GM21360 (cell line): ENCODE results near the gene ZCRB1.
A peak's percentile ranks its signal among the peaks of the same experiment; 100 is the strongest.
"Not testable (repeated sequence)": the region's sequence is repeated elsewhere in the genome, so short reads cannot be mapped to it uniquely, and the experiment has no call there.

Experiments
- ATAC-seq: cut with Tn5 transposase; IDR thresholded peaks from one replicate; pipeline ENCODE4 v1.9.1; 2021; ENCODE audit warnings: mild to moderate bottlenecking, moderate library complexity; ENCODE audit not compliant: unreplicated experiment

The ZCRB1 gene, protein sequence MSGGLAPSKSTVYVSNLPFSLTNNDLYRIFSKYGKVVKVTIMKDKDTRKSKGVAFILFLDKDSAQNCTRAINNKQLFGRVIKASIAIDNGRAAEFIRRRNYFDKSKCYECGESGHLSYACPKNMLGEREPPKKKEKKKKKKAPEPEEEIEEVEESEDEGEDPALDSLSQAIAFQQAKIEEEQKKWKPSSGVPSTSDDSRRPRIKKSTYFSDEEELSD

DNA sequence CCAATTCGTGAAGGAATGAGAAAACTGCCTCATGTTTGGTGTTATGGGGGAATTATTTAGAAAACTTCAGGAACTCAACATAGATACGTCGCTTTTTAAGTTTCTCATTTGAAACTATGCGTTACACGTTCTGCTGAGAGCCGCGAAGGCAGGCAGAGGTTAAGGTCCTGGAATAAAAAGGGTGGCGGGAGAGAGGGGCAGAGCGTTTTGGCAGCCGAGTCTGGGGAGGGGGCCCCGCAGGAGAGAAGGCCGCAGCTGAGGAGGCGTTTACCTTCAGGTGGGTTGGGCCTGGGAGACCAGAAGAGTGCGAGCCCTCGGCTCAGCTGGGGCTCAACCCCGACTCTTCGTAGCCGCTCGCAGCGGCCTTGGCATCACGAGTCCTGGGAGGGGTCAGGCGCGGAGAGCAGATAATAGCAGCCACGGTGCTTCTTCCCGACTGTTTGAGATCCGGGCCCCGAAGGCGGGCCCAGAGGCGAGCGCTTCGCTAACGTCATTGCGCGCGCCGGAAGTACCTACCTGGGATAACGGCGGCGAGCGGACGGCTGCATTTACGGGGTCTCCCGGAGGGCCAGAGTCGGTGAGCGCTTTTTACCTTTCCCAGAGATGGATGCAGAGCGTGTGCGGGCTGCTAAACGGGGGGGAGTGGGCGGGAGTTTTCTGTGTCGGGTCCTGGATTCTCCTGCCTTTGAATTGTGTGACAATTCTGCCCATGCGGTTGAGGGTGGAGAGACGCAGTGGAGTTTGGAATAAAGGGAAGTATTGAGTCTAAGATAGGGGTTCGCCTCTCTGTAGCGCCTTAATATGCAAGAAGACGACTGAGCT lies at the start of gene ZCRB1, which contains the start of gene PPHLN1:
TSS of gene ZCRB1 (minus strand) at position 442 of the 822 bp plus-strand sequence. CDS start 1,992 bp downstream, outside the sequence.
TSS of gene PPHLN1 (plus strand) at position 515 of the 822 bp plus-strand sequence. CDS start 9,736 bp downstream, outside the sequence.
- peak; percentile 92 for ATAC-seq

DNA sequence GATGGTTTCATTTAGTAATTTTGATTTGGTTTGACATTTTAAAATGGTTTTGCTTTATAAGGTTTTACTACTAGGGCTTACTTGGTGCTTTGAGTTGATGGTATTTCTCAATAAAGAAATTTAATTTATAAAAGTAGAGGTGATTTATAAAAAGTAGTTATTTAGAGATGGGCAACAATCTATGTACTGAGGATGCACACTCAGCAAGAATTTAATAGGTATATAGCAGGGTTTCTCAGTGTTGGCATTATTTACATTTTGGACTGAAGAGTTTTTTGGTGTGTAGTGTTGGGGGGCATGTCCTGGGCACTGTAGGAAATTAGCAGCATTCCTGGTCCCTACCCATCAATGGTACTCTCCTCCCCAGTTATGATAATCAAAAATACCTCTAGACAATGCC lies 47.8 kb upstream of the ZCRB1 start:
- ATAC-seq: no peak

DNA sequence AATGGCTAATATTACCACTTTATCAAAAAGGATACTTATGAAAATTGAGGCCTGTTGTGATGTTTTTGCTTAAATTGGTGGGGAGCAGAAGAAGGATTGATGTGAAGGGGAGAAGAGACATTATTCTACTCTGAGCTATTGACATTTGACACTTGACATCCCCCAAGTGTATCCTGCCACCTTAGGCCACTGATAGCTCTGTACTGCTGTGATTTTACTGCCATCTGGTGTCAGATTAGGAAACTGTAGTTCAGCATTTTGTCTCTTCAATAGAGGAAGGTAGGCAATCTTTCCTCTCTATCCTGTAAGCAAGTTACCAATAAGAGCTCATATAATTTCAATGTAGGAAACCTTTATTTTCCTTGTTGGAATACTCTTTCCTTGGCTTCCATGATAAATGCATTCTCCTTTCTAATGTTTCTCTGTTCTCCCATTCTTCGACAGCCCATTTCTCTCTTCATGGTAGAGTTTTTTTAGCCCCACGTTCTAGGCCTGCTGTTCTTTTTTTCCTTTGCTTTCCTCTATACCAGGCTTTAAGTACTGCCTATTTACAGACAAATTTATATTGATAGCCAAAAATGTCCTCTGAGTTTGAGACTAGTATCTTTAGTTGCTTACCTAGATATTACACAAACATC lies 46.4 kb upstream of the ZCRB1 start:
- ATAC-seq: peak; percentile 84

DNA sequence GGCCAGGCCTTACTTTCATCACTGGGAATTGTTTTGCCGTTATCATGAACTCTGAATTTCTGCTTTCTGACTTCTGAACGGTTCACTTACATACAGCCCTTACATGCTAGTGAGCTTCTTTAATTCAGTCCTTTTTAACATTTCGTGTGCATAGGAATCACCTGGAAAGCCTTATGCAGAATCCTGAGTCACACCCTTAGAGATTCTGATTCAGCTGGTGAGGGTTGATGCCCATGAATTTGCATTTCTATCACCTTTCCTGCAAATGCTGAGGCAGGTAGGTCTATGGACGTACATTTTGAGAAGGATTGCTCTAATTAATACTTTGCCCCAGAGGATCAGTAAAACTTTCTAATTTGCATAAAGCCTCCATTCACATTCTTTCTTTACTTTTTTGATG lies 44.1 kb upstream of the ZCRB1 start:
- ATAC-seq: no peak

DNA sequence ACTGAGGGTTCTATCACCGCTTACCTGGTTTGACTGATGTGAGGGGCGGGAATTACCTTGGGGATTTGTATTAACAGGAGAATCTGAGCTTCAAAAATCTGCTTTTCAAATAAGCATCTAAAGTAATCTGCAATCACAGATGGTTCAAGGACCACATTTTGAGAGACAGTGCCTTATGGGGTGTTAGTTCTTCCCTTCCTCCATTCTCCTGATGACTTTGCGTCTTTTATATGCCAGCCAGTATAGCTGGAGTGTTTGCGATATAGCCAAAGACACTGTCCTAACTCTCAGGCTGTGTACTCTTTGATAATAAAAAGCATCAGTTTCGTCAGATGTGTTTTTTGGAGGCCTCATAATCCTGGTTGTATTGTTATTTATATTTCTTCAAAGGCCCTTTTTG lies 39.6 kb upstream of the ZCRB1 start:
- ATAC-seq: no peak

DNA sequence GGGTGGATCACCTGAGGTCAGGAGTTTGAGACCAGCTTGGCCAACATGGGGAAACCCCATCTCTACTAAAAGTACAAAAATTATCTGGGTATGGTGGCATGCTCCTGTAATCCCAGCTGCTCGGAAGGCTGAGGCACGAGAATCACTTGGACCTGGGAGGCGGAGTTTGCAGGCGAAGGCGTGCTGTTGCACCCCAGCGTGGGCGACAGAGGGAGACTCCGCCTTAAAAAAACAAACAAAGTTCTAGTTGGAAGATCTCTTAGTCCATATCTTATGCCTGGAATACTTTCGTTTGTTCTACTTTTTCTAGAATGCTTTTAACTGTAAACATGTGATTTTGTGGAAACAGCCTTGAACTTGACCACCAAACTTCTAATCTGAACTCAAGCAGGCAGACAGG lies 38.8 kb upstream of the ZCRB1 start:
- ATAC-seq: no peak

DNA sequence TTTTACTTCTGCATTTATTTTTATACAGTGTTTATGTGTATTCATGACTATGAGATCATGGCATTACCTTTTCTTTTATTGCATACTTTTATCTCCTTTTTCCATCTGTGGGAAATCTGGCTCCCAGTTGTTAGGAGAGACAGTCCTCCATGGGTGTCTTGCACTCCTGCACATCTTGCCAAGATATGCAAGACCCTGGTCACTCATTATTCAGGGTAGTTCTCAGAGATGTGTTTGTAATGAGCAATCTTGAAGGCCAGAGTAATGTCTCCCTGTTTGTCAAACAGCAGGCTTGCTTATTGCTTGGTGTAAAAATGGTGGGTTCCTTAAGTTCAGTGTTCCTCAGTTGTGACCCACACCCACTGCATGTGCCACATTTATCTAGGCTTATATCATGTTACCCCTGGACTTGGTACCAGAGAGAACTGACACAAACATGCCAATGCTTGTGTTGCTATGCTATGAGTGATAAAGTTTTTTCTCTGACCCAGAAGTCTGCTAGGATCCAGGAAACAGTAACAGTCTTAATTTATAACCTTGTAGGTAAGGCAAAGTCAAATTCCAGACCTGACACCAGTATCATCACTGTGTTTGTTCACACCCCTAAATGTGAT lies 36.9 kb upstream of the ZCRB1 start:
- ATAC-seq: no peak

DNA sequence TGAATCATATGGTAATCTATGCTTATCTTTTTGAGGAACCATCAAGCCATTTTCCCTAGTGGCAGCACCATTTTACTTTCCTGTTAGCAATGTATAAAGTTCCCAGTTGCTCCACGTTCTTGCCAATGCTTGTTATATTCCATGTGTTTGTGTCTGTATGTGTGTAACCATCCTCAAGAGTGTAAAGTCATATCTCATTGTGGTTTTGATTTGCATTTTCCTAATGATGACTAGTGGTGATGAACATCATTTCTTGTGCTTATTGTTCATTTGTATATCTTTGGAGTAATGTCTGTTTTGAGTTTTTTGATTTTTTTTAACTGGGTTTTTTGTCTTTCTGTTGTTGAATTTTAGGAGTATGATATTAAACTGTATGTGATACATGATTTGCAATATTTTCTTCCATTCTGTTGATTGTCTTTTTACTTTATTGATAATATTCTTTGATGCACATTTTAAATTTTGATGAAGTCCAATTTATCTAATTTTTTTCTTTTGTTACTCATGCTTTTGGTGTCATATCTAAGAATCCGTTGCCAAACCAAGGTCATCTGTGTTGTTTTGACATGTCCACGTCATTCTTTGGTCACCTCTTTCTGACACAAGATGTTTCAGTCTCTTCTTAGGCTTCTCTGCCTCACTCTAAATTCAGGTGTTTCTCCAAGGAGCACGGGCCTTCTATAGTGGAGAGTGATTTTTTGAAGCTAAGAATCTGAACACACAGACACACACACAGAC lies 36.2 kb upstream of the ZCRB1 start:
- ATAC-seq: no peak

DNA sequence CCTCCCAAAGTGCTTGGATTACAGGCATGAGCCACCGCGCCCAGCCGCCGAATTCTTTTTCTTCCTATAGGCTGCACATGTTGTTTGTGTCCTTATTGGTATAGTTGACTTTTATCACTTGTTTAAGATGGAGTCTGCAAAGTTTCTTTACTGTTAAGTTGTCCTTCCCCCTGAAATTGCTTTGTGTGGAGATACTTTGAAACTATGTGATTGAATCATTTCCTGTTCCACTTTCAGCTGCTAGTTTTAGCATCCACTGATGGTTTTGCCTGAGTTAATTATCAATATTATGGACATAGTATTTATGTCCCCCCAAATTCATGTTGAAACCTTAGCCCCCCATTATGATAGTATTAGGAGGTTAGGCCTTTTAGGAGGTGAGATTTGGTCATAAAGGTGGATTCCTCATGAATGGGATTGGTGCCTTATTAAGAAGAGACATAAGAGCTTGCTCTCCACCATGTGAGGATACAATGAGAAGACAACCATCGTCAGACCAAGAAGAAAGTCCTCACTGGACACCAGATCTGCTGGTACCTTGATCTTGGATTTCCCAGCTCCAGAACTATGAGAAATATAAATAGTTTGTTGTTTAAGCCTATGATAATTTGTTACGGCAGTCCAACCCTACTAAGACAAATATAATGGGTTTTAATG lies 35.0 kb upstream of the ZCRB1 start:
- peak; percentile 60 for ATAC-seq

DNA sequence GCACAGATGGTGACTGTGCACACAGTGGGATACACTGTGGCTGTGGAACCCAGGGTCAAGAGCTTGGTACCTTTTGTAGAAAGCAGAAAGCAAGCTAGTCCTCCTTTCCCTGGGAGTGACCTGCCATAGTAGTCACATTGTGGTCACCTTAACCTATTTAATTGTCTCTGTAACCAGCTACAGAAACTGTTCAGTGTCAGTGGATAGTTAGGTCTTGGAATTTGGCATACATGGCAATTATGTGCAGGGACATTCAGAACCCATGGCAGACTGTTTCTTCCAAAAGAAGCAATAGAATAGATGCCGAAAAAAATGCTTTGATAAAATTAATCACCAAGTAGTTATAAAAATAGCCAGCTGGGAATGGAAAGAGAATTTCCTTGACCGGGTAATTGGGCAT lies 30.4 kb upstream of the ZCRB1 start:
- no peak for ATAC-seq

DNA sequence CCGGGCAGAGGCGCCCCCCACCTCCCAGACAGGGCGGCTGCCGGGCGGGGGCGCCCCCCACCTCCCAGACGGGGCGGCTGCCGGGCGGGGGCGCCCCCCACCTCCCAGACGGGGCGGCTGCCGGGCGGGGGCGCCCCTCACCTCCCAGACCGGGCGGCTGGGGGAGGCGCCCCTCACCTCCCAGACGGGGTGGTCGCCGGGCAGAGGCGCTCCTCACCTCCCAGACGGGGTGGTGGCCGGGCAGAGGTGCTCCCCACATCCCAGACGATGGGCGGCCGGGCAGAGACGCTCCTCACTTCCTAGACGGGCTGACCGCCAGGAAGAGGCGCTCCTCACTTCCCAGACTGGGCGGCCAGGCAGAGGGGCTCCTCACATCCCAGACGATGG lies 24.1 kb upstream of the ZCRB1 start:
- ATAC-seq: not testable (repeated sequence)

DNA sequence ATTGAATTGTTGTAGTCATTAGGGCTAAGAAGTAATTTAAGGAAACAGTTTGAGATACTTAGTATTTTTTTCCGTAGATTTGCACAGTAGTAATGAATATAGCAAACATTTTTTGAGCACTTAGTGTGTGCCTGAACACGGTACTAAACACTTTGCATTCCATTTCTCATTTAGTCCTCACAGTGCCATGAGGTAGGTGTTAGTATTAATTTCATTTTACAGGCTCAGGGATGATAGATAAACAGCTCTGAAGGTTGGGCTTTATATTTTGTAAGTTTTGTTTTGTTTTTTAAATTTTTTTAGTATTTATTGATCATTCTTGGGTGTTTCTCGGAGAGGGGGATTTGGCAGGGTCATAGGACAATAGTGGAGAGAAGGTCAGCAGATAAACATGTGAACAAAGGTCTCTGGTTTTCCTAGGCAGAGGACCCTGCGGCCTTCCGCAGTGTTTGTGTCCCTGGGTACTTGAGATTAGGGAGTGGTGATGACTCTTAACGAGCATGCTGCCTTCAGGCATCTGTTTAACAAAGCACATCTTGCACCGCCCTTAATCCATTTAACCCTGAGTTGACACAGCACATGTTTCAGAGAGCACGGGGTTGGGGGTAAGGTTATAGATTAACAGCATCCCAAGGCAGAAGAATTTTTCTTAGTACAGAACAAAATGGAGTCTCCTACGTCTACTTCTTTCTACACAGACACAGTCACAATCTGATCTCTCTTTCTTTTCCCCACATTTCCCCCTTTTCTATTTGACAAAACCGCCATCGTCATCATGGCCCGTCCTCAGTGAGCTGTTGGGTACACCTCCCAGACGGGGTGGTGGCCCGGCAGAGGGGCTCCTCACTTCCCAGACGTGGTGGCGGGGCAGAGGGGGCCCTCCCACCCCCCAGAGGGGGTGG lies 23.5 kb upstream of the ZCRB1 start:
- not testable (repeated sequence) for ATAC-seq

DNA sequence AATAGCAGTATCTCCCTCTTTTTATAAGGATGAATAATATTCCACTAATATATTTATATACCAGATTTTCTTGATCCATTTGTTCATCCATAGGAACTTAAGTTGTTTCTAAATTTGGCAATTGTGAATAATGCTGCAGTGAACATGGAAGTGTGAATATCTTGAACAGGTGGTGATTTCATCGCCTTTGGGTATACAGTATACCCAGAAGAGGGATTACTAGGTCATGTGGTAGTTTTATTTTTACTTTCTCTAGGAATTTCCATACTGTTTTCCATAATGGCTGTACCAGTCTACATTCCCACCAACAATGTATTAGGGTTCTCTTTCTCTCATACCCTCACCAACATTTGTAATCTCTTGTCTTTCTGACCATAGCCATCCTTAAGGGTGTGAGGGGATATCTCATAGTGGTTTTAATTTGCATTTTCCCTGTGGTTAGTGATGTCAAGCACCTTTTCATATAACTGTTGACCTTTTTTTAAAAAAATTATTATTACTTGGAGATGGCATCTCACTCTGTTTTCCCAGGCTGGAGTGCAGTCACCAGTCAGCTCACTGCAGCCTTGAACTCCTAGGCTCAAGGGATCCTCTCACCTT lies 20.6 kb upstream of the ZCRB1 start:
- ATAC-seq: no peak

DNA sequence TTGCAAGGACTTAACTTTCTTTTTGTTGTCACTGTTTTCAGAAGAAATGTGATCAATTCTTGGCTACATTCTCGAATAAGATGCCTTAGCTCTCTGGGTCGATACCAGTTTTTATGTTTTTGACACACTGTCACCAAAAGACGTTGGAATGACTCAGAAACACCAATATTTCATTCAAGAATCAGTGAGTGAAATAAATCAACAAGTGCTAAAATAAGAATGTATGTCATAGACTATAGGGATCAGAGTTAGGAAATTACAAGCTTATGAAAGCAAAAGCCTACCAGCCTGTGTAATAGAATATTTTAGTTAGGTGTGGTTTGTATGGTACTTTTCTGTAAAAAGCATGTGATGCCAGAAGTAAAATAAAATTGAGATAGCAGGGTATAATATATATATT lies 17.8 kb upstream of the ZCRB1 start:
- no peak for ATAC-seq

DNA sequence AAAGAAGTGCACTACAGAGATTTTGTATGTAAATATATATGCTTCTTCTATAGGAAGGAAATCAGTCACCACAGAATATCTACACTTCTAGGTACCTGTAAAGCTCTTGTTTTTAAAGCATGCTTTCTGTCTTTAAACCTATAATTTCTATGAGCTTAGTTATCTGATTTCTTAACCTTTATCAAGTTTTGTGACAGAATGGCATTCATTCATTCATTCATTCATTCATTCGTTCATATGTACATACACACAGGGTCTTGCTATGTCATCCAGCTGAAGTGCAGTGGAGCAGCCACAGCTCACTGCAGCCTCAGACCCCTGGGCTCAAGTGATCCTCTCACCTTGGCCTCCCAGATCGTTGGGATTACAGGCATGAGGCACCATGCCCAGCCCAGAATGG lies 16.1 kb upstream of the ZCRB1 start:
- no peak for ATAC-seq

DNA sequence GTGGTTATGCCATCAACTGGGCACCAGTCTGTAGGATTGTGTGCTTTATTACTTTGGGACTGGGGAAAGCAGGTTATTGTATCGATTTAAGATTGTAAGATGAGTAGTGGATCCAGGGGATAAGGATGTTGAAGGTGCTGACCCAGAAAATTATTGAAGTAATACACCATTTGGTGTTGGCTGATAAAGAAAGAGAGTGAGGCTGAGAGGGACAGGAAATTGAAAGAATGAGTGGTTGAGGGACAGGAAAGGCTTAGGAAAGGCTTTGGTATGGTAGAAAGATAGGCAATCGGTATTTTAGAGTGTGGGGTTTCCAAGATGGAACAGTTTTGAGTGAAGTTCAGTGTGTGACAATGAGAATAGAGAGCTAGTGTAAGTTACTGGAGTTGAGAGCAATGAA lies 12.4 kb upstream of the ZCRB1 start:
- ATAC-seq: no peak

DNA sequence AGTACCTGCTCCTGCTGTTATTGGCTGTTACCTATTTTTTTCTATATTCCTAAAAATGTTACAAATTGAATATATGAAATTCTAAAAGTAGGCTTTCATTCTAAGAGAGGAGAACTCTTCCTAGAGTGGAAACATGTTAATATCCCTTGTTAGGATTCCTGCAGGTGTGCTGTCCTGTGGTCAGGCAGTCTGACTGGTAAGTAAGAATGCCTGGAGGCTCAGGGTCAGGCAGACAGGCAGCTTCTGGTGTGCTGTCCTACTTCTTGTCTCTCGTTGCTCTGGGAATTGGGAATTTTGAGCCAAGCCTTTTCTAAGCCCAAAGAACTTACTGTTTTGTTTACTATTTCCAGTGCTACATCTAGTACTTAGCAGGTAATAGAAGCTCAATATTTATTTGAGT lies 10.4 kb upstream of the ZCRB1 start:
- no peak for ATAC-seq

DNA sequence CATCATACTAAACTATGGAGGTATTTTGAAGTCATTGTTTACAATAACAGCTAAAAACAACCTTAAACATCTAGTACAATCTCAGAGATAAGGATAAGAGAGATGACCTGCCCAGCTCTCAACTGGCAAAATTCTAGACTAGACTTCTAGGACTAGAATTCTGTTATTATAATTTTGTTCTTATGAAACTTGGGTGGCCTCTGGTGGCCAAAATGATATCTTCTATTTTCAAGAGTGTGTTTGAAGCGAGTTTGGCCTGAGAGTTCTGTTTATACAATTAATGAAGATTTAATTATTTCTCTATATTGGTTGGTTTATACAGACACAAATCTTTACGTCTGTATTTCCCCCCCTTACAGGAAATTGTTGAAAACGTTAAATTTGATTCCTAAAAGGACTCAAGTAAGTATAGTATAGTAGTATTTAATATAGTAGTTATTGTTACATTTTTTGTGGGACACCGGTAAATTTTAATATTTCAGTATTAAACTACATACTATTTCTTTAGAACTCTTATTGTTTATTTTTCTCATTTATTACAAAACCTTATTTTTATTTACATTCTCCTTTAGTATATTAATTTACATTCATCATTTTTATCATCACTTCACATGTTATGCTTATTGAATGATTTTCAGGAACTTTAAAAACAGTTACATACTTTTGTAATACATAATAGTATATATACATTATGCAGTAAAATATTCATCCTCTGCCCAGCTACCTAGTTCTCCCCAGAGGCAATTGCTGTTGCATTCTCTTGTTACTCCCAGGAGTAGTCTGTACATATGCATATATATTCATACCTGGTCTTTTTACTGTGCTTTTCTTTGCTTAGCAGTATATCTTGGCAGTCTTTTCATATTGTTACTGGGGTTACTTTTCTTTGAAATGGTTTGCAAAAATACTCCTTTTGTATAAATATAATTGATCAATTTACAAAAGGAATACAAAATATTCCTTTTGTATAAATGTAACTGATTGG lies 6.7 kb upstream of the ZCRB1 start:
- ATAC-seq: no peak
